ENCODE measurements around the gene PEF1. TPM values are rescaled to one million over a fixed set of nuclear protein-coding genes. Genes with fewer than 3 reads are reported as not detected.

PEF1 gene
- total RNA-seq, 2 donors from 2014 or later = 32.7 to 51.5 TPM

DNA sequence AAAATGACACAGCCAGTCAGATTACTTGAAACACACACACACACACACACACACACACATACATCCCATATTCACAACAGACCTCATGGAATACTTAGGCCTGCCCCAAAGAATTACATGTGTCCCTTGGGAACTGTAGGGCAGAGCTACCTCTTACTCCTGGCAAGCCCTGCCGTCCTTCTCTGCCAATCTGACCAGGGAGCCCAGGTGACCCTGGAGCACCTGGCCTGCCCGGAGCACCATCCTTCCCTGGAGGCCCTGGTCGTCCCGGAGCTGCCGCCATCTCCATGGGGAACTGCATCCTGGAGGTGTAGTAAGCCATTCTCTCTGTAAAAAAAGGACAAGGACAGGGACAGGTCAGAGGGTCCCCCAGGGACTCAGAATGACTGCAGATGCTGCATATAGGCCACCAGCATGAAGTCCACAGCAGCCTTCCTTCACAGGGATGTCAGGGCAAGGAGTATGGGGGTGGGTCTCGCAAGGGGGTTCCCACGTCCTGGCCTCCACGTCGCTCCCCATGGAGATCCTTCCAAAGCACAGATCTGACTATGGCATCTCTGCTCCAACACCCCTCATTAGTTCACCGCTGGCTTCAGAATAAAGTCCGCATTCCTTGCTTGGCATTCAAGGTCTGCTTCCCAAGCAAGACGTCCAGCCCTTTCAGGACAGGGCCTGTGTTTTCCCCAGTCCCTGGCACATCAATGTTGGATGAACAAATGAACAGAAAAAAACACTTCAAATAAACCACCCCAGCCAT is 9.2 kb upstream of the PEF1 start:
- no peak overlapping the region for H3K4me3 Mint-ChIP-seq
- H3K27ac Mint-ChIP-seq = no peak overlapping the region
- peaks cover 3% of the 10 kb centered on the region for H3K27me3 Mint-ChIP-seq
- ATAC-seq (replicated peaks) = no peak
- no peaks in the 10 kb centered on the region for H3K36me3 Mint-ChIP-seq (ENCODE audit: low read depth)
- no peaks in the 10 kb centered on the region for H3K9me3 Mint-ChIP-seq
- no peaks in the 10 kb centered on the region for H3K4me1 Mint-ChIP-seq

DNA sequence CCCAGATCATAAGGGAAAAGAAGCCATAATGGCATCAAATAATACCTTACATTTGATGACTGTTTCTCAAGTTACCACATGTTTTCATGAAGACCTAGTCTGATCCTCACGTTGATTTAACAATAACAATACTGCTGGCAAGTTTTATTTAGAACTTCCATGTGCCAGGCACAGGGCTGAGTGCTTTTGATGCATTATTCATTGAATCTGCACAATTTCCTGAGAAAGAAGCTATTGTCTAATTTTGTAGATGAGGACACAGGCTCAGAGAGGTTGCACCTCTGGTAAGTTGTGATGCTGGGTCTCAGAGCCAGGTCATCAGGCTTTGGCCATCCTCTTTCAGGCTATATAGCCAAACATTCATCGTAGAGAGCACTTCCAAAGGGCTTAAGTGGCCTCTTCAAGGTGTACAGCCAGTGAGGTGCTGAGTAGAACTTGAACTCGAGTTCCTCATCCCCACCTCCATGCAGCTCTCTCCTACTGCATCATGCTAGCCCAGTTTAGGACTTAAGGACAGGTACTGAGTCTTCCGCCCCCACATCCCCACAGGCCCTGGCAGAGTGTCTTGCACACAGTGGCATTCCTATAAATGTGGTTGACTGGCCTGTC is 8.3 kb upstream of the PEF1 start:
- no peaks in the 10 kb centered on the region for H3K9me3 Mint-ChIP-seq
- H3K27ac Mint-ChIP-seq = no peak overlapping the region
- H3K36me3 Mint-ChIP-seq (ENCODE audit: low read depth) = no peaks in the 10 kb centered on the region
- ATAC-seq (replicated peaks) = no peak
- H3K27me3 Mint-ChIP-seq = peaks cover 3% of the 10 kb centered on the region
- H3K4me1 Mint-ChIP-seq = no peaks in the 10 kb centered on the region
- H3K4me3 Mint-ChIP-seq = no peak overlapping the region

DNA sequence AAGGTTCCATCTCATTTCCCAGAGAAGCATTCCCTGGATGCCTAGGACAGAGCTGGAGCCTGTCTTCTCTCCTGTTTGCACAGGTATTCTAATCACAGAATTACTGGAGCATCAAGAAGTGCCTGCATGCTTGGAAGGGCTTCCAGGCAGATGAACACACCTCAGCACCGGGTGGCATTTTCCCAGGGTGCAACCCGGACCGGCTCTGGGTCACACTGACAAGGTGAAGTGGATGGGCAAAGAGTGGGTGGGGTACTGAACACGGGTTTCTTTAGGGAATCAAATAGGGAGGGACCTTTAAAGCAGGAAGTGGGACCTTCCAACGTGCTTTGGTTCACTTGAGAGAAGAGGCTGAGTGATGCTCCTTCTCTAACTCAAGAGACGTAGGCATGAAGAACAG is 7.1 kb upstream of the PEF1 start:
- H3K4me3 Mint-ChIP-seq = no peak overlapping the region
- H3K9me3 Mint-ChIP-seq = no peaks in the 10 kb centered on the region
- no peak overlapping the region for H3K27ac Mint-ChIP-seq
- H3K4me1 Mint-ChIP-seq = no peaks in the 10 kb centered on the region
- no peak for ATAC-seq (replicated peaks)
- no peaks in the 10 kb centered on the region for H3K27me3 Mint-ChIP-seq
- H3K36me3 Mint-ChIP-seq (ENCODE audit: low read depth) = no peaks in the 10 kb centered on the region

DNA sequence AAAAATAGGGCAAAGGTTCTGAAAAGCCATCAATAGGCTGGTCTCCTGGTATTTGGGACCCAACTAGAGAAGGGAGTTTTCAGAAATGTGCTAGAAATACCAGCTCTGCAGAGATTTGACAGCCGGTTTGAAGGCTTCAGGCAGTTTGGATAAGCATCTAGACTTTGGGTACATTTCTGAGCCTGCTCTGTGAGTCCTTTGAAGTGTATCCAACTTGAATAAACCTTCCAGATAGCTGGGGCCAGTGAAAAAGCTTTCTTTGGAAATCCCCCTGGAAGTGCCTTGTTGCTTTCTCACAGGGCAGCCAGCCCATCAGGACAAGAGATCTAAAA is 6.4 kb upstream of the PEF1 start:
- H3K9me3 Mint-ChIP-seq = no peaks in the 10 kb centered on the region
- H3K27me3 Mint-ChIP-seq = no peaks in the 10 kb centered on the region
- no peaks in the 10 kb centered on the region for H3K36me3 Mint-ChIP-seq (ENCODE audit: low read depth)
- H3K4me3 Mint-ChIP-seq = no peak overlapping the region
- H3K27ac Mint-ChIP-seq = no peak overlapping the region
- peaks cover 2% of the 10 kb centered on the region for H3K4me1 Mint-ChIP-seq
- no peak for ATAC-seq (replicated peaks)

DNA sequence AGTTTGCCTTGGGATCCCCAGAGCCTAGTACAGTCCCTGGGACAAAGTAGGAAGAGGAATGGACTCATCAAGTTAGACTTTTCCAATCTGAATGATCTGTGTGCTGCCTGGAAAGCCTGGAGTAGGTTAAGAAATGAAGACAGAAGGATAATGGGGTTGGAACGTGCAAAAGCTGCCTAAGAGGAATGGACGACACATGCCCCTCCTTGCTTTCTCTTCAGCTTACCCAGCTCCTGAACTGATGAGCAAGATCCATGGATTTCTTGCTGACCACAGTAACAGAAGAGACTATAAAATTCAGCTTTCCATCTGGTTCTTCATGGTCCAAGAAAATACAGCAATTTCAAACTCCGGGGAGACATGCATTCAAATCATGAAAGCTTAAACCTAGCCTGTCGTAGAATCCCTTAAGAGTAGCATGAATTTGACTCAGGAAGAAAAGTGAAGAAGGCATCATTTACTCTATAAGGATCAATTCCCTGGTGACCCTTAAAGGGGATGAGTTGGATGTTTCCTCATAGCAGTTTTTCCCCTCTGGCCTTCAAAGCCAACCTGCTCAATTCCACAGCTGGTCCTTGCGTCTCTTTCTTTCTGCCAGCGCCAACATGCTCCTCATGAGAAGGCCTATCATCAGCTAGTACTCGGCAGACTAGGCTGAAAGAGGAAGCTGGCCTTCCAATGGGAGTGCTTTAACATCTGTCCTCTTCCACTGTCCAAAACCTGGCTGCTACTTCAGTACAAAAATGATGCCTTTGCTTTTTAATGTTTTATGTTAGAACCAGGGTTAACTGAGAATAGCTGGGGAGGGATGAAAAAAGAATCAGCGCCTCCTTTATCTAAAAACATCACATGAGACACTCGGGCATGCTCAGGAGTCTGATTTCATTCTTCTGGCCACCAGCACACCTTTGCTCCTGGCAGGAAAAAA is 5.7 kb upstream of the PEF1 start:
- Mint-ChIP-seq H3K36me3 (ENCODE audit: low read depth) (no peaks in the 10 kb centered on the region), H3K27ac (no peak overlapping the region), H3K27me3 (no peaks in the 10 kb centered on the region), H3K9me3 (no peaks in the 10 kb centered on the region), H3K4me1 (peaks cover 4% of the 10 kb centered on the region), H3K4me3 (no peak overlapping the region)
- no peak for ATAC-seq (replicated peaks)

DNA sequence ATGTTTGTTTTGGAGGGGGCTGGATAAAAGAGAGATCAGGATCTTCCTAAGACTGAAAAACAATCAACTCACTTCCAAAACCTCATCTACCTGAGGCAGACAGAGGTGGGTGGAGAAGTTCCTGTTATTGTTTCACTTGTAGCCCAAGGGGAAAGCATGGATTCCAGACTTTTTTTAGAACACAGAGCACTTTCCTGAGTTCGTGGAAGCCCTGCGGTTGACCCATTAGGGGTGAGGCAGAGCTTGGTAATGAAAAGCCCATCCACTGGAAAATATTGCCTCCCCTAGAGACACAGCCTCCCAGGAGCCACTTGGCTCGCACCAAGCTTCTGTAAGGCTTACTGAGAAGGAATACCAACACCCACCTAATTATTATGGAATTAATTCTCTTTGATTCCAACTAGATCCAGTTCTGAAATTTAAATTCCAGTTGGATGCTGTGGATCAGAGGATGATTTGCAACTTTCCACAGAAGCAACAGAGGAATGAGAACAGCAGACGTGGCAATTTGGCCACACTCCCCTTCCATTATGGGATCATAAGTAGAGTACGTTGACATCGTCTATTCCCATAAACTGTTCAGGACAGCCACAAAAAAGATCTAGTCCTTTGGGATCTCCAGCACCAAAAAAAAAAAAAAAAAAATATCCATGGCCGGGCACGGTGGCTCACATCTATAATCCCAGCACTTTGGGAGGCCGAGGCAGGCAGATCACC is 4.1 kb upstream of the PEF1 start:
- no peaks in the 10 kb centered on the region for H3K27me3 Mint-ChIP-seq
- no peak overlapping the region for H3K4me3 Mint-ChIP-seq
- H3K9me3 Mint-ChIP-seq = no peaks in the 10 kb centered on the region
- ATAC-seq (replicated peaks) = no peak
- peaks cover 4% of the 10 kb centered on the region for H3K4me1 Mint-ChIP-seq
- no peak overlapping the region for H3K27ac Mint-ChIP-seq
- peaks cover 11% of the 10 kb centered on the region for H3K36me3 Mint-ChIP-seq (ENCODE audit: low read depth)

DNA sequence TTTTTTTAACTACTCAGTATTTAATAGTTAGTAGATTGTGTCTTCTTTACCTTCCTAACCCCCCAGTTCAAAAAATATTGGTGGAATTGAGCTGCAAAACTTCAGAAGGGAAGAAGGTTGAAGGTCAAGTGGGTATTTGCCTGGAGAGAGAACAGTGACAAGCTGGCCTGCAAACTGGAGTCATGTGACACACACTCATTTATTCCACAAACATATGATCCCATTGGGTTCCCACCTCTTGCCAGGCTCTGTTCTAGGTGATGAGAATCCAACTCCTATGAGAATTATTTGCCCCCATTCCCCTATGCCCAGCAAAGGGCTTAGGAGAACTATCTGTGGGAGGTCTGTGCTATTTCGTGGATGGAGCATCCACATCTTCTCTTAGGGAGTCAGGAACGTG is 3.5 kb upstream of the PEF1 start:
- Mint-ChIP-seq H3K4me3 (no peak overlapping the region), H3K4me1 (peaks cover 4% of the 10 kb centered on the region), H3K36me3 (ENCODE audit: low read depth) (peaks cover 11% of the 10 kb centered on the region), H3K27me3 (no peaks in the 10 kb centered on the region), H3K9me3 (no peaks in the 10 kb centered on the region), H3K27ac (no peak overlapping the region)
- no peak for ATAC-seq (replicated peaks)

DNA sequence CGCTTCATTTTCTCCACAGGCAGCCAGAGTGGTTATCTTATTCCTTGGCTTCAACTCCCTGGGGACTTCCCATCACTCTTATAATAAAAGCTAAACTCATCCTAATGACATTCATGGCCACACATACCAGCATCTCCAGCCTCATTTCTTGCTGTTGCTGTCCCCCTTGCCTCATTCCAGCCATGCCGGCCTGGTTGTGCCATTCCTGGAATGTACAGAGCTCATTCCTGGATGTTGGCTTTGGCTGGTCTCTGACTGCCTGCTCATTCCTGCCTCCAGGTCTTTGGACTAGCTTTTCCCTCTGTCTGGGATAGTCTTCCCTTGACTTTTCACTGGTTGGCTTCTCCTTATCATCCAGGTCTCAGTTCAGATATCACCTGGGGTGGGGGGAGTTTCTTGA is 2.4 kb upstream of the PEF1 start:
- Mint-ChIP-seq H3K4me3 (peak overlapping the region; percentile 93), H3K27ac (no peak overlapping the region), H3K9me3 (no peaks in the 10 kb centered on the region), H3K27me3 (no peaks in the 10 kb centered on the region), H3K36me3 (ENCODE audit: low read depth) (peaks cover 11% of the 10 kb centered on the region), H3K4me1 (peaks cover 4% of the 10 kb centered on the region)
- ATAC-seq (replicated peaks) = no peak

DNA sequence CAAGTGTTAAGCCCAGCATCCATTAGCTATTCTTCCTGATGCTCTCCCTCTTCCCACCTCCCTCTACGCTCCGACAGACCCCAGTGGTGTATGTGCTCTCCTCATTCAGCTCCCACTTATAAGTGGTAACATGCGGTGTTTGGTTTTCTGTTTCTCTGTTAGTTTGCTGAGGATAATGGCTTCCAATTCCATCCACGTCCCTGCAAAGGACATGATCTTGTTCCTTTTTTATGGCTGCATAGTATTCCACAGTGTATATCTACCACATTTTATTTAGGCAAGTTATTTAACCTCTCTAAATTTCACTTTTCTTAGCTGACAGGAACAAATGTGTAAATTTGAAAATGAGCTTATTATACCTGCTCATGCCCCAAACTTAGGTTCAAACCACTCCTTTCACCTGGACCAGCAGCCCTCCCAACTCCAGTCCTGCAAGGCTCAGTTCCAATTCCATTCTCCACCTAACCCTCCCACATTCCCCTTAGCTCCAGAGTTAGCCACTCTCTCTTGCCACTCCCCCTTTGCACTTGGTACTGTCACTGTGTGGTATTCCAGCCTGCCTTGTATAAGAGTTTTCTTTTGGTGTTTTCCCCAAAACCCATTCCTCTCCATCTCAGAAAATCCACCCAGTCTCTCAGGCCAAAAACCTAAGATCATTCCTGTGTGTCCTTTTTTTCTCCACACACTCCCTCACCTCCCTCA is 1.7 kb upstream of the PEF1 start:
- Mint-ChIP-seq H3K4me1 (peaks cover 4% of the 10 kb centered on the region), H3K27me3 (no peaks in the 10 kb centered on the region), H3K36me3 (ENCODE audit: low read depth) (peaks cover 11% of the 10 kb centered on the region), H3K27ac (peak overlapping the region; percentile 99), H3K9me3 (no peaks in the 10 kb centered on the region), H3K4me3 (peak overlapping the region; percentile 93)
- ATAC-seq (replicated peaks) = no peak

DNA sequence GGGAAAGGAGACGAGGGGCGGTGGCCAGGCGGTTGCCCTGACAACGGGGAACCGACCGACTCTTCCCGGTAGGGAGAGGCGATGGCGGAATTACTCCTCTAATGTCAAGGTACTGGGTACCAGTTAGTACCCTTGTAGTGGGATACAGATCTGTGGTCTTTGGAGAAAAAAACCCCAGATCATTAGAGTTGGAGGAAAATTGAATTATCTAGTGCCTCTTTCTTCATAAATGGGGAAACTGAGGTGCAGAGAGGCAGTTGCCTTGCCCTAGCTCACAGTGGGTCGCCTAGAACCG is 545 bp upstream of the PEF1 start:
- Mint-ChIP-seq H3K27ac (peak overlapping the region; percentile 99), H3K4me3 (peak overlapping the region; percentile 93), H3K9me3 (no peaks in the 10 kb centered on the region), H3K27me3 (no peaks in the 10 kb centered on the region), H3K4me1 (peaks cover 4% of the 10 kb centered on the region), H3K36me3 (ENCODE audit: low read depth) (peaks cover 11% of the 10 kb centered on the region)
- no peak for ATAC-seq (replicated peaks)

DNA sequence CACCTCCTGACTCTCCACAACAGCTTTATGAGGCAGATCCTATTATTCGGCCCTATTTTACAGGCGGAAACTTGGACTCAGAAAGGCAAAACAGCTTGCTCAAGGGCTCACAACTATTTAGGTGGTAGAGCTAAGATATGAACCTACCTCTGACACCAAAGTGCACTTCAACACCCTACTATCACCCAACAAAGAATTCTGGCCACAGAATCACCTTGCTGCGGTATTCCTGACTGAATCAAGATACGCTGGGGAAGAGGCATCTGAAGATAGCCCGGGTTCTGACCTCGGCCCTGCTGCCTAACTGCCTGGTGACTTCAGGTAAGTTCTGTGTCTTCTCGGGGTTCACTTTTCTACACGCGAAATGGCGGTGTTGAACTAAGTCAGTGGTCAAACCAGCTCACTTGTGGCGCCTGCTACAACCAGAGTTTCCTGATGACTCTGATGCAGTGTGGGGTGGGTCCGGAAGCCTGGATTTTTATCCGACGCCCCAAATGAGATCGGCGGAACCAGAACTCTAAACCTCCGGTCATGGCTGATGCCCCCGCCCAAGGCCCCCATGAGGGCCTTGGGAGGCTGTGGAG is 608 bp downstream of the PEF1 start:
- ATAC-seq (replicated peaks) = peak; percentile 47
- peak overlapping the region; percentile 99 for H3K27ac Mint-ChIP-seq
- H3K27me3 Mint-ChIP-seq = no peaks in the 10 kb centered on the region
- peak overlapping the region; percentile 93 for H3K4me3 Mint-ChIP-seq
- H3K4me1 Mint-ChIP-seq = peaks cover 4% of the 10 kb centered on the region
- peaks cover 11% of the 10 kb centered on the region for H3K36me3 Mint-ChIP-seq (ENCODE audit: low read depth)
- no peaks in the 10 kb centered on the region for H3K9me3 Mint-ChIP-seq

DNA sequence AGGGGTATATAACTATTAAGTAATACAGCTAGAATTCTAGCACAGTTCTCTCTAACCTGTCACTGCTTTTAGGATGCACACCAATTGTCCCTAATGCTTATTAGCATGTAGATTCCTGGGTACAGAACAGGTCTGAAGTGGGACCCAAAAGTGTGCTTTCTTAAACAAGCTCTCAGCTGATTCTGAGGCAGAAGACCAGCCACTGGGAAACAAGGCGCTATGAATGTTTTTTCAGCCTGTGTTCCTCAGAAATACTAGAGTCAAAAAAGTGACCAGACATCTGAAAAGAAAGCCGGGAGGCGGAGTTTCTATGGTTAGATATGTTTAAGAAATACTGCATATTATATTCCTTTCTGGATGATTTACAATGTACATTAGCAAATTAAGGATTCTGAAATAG is 1.8 kb downstream of the PEF1 start:
- Mint-ChIP-seq H3K4me1 (peaks cover 4% of the 10 kb centered on the region), H3K36me3 (ENCODE audit: low read depth) (peaks cover 11% of the 10 kb centered on the region), H3K9me3 (no peaks in the 10 kb centered on the region), H3K27me3 (no peaks in the 10 kb centered on the region), H3K4me3 (no peak overlapping the region), H3K27ac (no peak overlapping the region)
- ATAC-seq (replicated peaks) = no peak

DNA sequence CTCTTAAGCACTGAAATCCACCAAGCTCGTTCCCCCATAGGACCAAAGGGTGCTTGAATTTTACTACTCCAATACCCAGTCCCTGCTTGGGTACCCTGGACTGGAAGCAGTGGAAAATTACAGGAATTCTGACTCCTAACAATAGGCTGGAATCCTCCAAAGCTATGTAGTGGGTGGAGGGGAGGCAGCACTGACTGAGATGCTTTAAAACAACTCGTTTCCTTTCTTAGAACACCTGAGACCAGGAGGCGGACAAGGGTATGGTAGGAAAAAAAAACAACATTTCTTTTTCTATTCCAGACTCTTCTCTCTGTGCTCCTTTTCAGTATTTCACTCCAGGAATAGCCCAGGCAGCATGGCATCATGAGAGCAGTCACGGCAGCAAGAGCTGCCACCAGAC is 2.3 kb downstream of the PEF1 start:
- no peak for ATAC-seq (replicated peaks)
- H3K36me3 Mint-ChIP-seq (ENCODE audit: low read depth) = peaks cover 11% of the 10 kb centered on the region
- no peak overlapping the region for H3K4me3 Mint-ChIP-seq
- peaks cover 4% of the 10 kb centered on the region for H3K4me1 Mint-ChIP-seq
- no peak overlapping the region for H3K27ac Mint-ChIP-seq
- no peaks in the 10 kb centered on the region for H3K27me3 Mint-ChIP-seq
- H3K9me3 Mint-ChIP-seq = no peaks in the 10 kb centered on the region

DNA sequence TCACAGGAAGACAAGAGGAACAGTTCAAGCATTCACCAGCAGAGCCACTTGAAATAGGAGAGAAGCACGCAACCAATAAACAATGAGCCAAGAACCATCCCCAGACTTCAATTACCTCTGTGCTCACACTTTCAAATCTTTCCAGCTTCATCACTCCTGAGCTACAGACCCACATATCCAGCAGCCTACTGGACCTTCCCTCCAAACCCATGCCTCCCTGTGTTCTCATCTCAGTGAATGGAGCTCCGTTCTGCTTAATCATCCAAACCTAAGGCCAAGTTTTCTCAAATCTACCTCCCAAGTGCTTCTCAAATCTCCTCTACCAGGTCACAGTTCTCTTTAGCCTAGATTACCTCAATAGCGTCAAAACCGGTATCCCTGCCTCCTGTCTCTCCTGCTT is 3.7 kb downstream of the PEF1 start:
- H3K4me3 Mint-ChIP-seq = no peak overlapping the region
- ATAC-seq (replicated peaks) = no peak
- H3K36me3 Mint-ChIP-seq (ENCODE audit: low read depth) = peaks cover 18% of the 10 kb centered on the region
- H3K27ac Mint-ChIP-seq = no peak overlapping the region
- H3K9me3 Mint-ChIP-seq = no peaks in the 10 kb centered on the region
- H3K27me3 Mint-ChIP-seq = no peaks in the 10 kb centered on the region
- peaks cover 9% of the 10 kb centered on the region for H3K4me1 Mint-ChIP-seq

All from activated T-helper 17 cell treated with anti-CD3 and anti-CD28 coated beads, Interleukin-2, amount 50 U/mL, for 72 hours (primary cell).